ENCODE data around the gene PIP5K1A. TPM values are rescaled to one million over a fixed set of nuclear protein-coding genes. Genes with fewer than 3 reads are reported as not detected.

PIP5K1A gene
- total and polyA plus RNA-seq, 4 donors: 21.7 to 120 (median 37.5) TPM

DNA sequence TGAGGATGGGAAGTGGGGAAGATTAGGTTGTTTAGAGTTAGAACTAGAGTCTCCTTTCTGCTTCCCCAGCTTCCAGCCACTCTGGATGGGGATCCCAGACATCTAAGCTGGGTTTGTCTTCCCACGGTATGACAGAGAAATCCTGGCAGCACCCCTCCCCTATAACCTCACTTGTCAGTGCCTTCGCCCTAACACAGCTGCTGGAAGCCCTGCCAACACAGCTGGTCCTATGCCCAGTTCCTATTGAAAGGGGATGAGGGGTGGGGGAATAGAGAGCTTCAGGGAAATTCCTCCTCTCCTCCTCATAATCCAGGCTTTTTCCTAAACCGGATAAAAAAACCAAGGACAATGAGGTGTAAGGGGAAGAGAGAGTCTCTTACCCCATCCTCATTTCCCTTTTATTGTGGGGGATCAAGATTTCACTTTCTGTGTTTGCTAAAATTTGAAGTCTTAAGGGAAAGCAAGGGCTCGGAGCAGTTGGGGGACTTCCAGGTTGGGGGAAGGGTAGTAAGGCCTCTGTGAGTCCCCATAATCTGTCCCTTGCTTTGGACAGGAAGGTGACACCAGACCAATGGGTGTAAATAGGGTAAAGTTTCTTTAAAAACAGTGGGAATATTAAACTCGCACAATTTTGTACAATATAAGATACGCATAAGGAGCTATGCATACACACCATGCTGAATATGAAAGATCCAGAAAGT is 23.2 kb upstream of the PIP5K1A start:
- H3K9ac ChIP-seq (ENCODE audit: insufficient read depth in 1 of 2, low read length in 2 of 2): no peak overlapping the region
- peak in 2 of 3 donors; percentile 46 to 48 for DNase-seq
- 72 to 78% methylated on average over 6 of the region's 6 CpGs for WGBS, 2 donors
- H3K4me1 ChIP-seq (ENCODE audit: control insufficient read depth in 5 of 5, insufficient read depth in 5 of 5, low read length in 5 of 5): peaks cover 0 to 6% (median 0%) of the 10 kb centered on the region in 5 donors
- H3K9me3 ChIP-seq (ENCODE audit: control insufficient read depth in 4 of 4, insufficient read depth in 3 of 4, low read length in 3 of 4): no peaks in the 10 kb centered on the region
- TF ChIP-seq, protein P1, sequence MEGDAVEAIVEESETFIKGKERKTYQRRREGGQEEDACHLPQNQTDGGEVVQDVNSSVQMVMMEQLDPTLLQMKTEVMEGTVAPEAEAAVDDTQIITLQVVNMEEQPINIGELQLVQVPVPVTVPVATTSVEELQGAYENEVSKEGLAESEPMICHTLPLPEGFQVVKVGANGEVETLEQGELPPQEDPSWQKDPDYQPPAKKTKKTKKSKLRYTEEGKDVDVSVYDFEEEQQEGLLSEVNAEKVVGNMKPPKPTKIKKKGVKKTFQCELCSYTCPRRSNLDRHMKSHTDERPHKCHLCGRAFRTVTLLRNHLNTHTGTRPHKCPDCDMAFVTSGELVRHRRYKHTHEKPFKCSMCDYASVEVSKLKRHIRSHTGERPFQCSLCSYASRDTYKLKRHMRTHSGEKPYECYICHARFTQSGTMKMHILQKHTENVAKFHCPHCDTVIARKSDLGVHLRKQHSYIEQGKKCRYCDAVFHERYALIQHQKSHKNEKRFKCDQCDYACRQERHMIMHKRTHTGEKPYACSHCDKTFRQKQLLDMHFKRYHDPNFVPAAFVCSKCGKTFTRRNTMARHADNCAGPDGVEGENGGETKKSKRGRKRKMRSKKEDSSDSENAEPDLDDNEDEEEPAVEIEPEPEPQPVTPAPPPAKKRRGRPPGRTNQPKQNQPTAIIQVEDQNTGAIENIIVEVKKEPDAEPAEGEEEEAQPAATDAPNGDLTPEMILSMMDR (IDR thresholded peaks at IDR 0.05; ENCODE audit: control extremely low read depth, extremely low read depth): no peak
- no peak for ATAC-seq (ENCODE audit: insufficient read depth, low FRiP score)
- no peak overlapping the region for H3K4me3 ChIP-seq
- no peaks in the 10 kb centered on the region for H3K27me3 ChIP-seq (ENCODE audit: control insufficient read depth in 3 of 3, insufficient read depth in 3 of 3, low read length in 2 of 3)
- H3K27ac ChIP-seq (ENCODE audit: low read depth in 1 of 2, low read length in 1 of 2): no peak overlapping the region
- H3K36me3 ChIP-seq (ENCODE audit: control insufficient read depth in 4 of 4, insufficient read depth in 4 of 4, low read length in 4 of 4): peaks cover 17 to 41% (median 28%) of the 10 kb centered on the region in 4 donors

DNA sequence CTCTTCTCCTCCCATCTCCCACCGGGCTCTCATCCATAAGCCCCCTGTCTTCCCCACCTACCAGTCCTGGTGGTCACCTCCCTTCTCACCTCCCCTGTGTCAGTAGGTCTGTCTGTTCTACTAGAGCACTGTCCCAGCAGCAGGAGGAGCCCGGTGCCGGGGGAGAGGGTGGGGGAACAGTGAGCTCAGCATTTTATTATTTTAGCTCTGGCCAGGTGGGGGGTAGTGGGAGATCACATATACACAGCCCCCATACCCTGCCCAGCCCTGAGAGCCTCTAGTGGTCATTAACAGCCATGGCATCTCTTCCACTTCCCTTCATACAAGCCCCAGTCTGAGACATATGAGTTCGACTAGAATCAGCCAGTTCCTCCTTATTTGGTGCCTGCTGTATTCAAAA is 22.5 kb upstream of the PIP5K1A start, which contains the start of gene TMOD4:
TMOD4 (minus strand) TSS at position 119 of the 400 bp plus-strand sequence. CDS start 1,106 bp downstream, outside the sequence.
- H3K36me3 ChIP-seq (ENCODE audit: control insufficient read depth in 4 of 4, insufficient read depth in 4 of 4, low read length in 4 of 4): peaks cover 17 to 40% (median 29%) of the 10 kb centered on the region in 4 donors
- no peaks in the 10 kb centered on the region for H3K27me3 ChIP-seq (ENCODE audit: control insufficient read depth in 3 of 3, insufficient read depth in 3 of 3, low read length in 2 of 3)
- no peak for ATAC-seq (ENCODE audit: insufficient read depth, low FRiP score)
- no peak within 1 kb of the TSS for H3K4me3 ChIP-seq
- TF ChIP-seq, protein P1 (IDR thresholded peaks at IDR 0.05; ENCODE audit: control extremely low read depth, extremely low read depth): no peak
- no peak within 1 kb of the TSS for H3K27ac ChIP-seq (ENCODE audit: low read depth in 1 of 2, low read length in 1 of 2)
- no peaks in the 10 kb centered on the region for H3K9me3 ChIP-seq (ENCODE audit: control insufficient read depth in 4 of 4, insufficient read depth in 3 of 4, low read length in 3 of 4)
- no peak for DNase-seq
- no peak within 1 kb of the TSS for H3K9ac ChIP-seq (ENCODE audit: insufficient read depth in 1 of 2, low read length in 2 of 2)
- peaks cover 0 to 6% (median 0%) of the 10 kb centered on the region in 5 donors for H3K4me1 ChIP-seq (ENCODE audit: control insufficient read depth in 5 of 5, insufficient read depth in 5 of 5, low read length in 5 of 5)
- 55 to 60% methylated on average over 4 of the region's 4 CpGs for WGBS, 2 donors

DNA sequence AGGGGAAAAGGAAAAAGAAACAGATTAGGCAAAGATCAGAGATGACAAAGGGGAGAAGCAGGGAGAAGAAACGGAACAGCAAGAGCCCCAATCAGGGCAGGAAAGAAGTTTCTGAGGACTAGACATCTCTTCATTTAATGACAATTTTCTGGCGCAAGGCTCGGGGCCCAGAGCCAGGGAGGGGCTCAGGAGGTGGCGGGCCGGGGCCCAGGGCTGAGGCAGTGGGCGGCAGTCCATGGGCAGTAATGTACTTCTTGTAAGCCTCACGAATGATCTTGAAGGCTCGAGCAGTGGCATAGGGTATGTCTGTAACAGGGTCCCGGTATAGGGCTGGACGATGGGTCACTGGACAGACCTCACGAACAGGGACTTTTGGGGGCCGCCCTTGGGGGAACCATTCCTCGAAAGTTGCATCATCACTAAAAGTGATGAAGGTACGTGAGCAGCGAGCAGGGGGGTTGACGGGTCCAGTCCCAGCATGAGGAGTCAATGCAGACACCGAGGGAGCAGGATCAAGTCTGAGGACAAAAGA is 21.8 kb upstream of the PIP5K1A start:
- Histone ChIP-seq H3K36me3 (ENCODE audit: control insufficient read depth in 4 of 4, insufficient read depth in 4 of 4, low read length in 4 of 4) (peaks cover 11 to 44% (median 31%) of the 10 kb centered on the region in 4 donors), H3K27ac (ENCODE audit: low read depth in 1 of 2, low read length in 1 of 2) (no peak overlapping the region), H3K9ac (ENCODE audit: insufficient read depth in 1 of 2, low read length in 2 of 2) (no peak overlapping the region), H3K27me3 (ENCODE audit: control insufficient read depth in 3 of 3, insufficient read depth in 3 of 3, low read length in 2 of 3) (no peaks in the 10 kb centered on the region), H3K4me1 (ENCODE audit: control insufficient read depth in 5 of 5, insufficient read depth in 5 of 5, low read length in 5 of 5) (peaks cover 0 to 6% (median 0%) of the 10 kb centered on the region in 5 donors), H3K4me3 (no peak overlapping the region), H3K9me3 (ENCODE audit: control insufficient read depth in 4 of 4, insufficient read depth in 3 of 4, low read length in 3 of 4) (no peaks in the 10 kb centered on the region)
- TF ChIP-seq, protein P1 (IDR thresholded peaks at IDR 0.05; ENCODE audit: control extremely low read depth, extremely low read depth): no peak
- DNase-seq (no peak), ATAC-seq (ENCODE audit: insufficient read depth, low FRiP score) (no peak)
- 96% methylated on average over 17 of the region's 17 CpGs for WGBS, 2 donors

All from lung (tissue), 12 donors.